Mesenchymal stem cell (in vitro differentiated cells and primary cell): ENCODE data around the gene SIN3B.

ENCODE experiments used
- DNase-seq: peaks from one replicate; pipeline ENCODE4 v3.0.0-alpha.2; 2013
- H2AFZ ChIP-seq: one replicate; pipeline ENCODE4 v1.6.1; 2013; ENCODE audit warnings: low read depth, mild to moderate bottlenecking, control low read depth, inconsistent platforms, low read length, moderate library complexity
- H2AK5ac ChIP-seq: 2 replicates; pipeline ENCODE4 v1.6.1; 2013; ENCODE audit warnings: low read length, moderate library complexity, mild to moderate bottlenecking, inconsistent platforms; ENCODE audit not compliant: severe bottlenecking
- H2BK120ac ChIP-seq: one replicate; pipeline ENCODE4 v1.6.1; 2013; ENCODE audit warnings: low read depth, mild to moderate bottlenecking, inconsistent platforms, low read length, moderate library complexity
- H2BK12ac ChIP-seq, 2 experiments: one replicate each; pipeline ENCODE4 v1.6.1; 2013; ENCODE audit warnings: inconsistent platforms in 2 of 2, low read length in 2 of 2, mild to moderate bottlenecking in 2 of 2, moderate library complexity in 2 of 2, control low read depth in 1 of 2
- H2BK15ac ChIP-seq: one replicate; pipeline ENCODE4 v1.6.1; 2013; ENCODE audit warnings: mild to moderate bottlenecking, low read depth, inconsistent platforms; ENCODE audit not compliant: poor library complexity, severe bottlenecking
- H2BK5ac ChIP-seq: 2 replicates; pipeline ENCODE4 v1.6.1; 2013; ENCODE audit warnings: low read depth, mild to moderate bottlenecking, low read length, control low read depth, inconsistent platforms; ENCODE audit not compliant: poor library complexity, severe bottlenecking
- H3K14ac ChIP-seq, 2 experiments: one replicate each; pipeline ENCODE4 v1.6.1; 2013; ENCODE audit warnings: inconsistent platforms in 2 of 2, low read length in 2 of 2, control low read depth in 1 of 2, mild to moderate bottlenecking in 1 of 2, moderate library complexity in 1 of 2
- H3K18ac ChIP-seq, 2 experiments: one replicate each; pipeline ENCODE4 v1.6.1; 2013; ENCODE audit warnings: inconsistent platforms in 2 of 2, low read length in 2 of 2, control low read depth in 1 of 2, low read depth in 1 of 2, mild to moderate bottlenecking in 1 of 2
- H3K23ac ChIP-seq, 2 experiments: one replicate each; pipeline ENCODE4 v1.6.1; 2013; ENCODE audit warnings: inconsistent platforms in 2 of 2, low read length in 2 of 2, mild to moderate bottlenecking in 2 of 2, moderate library complexity in 2 of 2, control low read depth in 1 of 2
- H3K27ac ChIP-seq: 2 replicates; pipeline ENCODE4 v1.5.1; 2013; ENCODE audit warnings: mild to moderate bottlenecking, moderate library complexity, low read length, control low read depth, inconsistent platforms; ENCODE audit not compliant: poor library complexity, severe bottlenecking
- H3K27me3 ChIP-seq, 2 experiments: 2 replicates each; pipeline versions ENCODE4 v1.6.1 to v1.7.0; 2013; ENCODE audit warnings: low read length in 2 of 2, mild to moderate bottlenecking in 2 of 2, moderate library complexity in 2 of 2, control low read depth in 1 of 2, inconsistent platforms in 1 of 2; ENCODE audit not compliant: control insufficient read depth in 1 of 2, insufficient read depth in 1 of 2
- H3K36me3 ChIP-seq, 2 experiments: 2 replicates each; pipeline versions ENCODE4 v1.6.1 to v1.7.0; 2013; ENCODE audit warnings: low read length in 2 of 2, control low read depth in 1 of 2, inconsistent platforms in 1 of 2, low read depth in 1 of 2, mild to moderate bottlenecking in 1 of 2; ENCODE audit not compliant: insufficient read depth in 2 of 2, control insufficient read depth in 1 of 2
- H3K4ac ChIP-seq, 2 experiments: one replicate each; pipeline ENCODE4 v1.6.1; 2013; ENCODE audit warnings: inconsistent platforms in 2 of 2, low read length in 2 of 2, mild to moderate bottlenecking in 2 of 2, moderate library complexity in 2 of 2, control low read depth in 1 of 2, low read depth in 1 of 2
- H3K4me1 ChIP-seq: 2 replicates; pipeline ENCODE4 v1.6.1; 2013; ENCODE audit warnings: low read depth, low read length, control low read depth; ENCODE audit not compliant: control insufficient read depth, insufficient read depth
- H3K4me2 ChIP-seq: 2 replicates; pipeline ENCODE4 v1.6.1; 2013; ENCODE audit warnings: low read length, mild to moderate bottlenecking, inconsistent platforms; ENCODE audit not compliant: poor library complexity, severe bottlenecking
- H3K4me3 ChIP-seq, 2 experiments: 2 replicates each; pipeline versions ENCODE4 v1.5.1 to v1.7.0; 2013; ENCODE audit warnings: low read length in 2 of 2, mild to moderate bottlenecking in 2 of 2, control low read depth in 1 of 2, low read depth in 1 of 2; ENCODE audit not compliant: insufficient read depth in 1 of 2
- H3K79me1 ChIP-seq: replicated peaks from 2 replicates; pipeline ENCODE4 v1.6.1; 2013; ENCODE audit warnings: mild to moderate bottlenecking, control low read depth, low read length, inconsistent platforms; ENCODE audit not compliant: poor library complexity, severe bottlenecking
- H3K9ac ChIP-seq: 2 replicates; pipeline ENCODE4 v1.7.0; 2013; ENCODE audit warnings: mild to moderate bottlenecking, low read length, moderate library complexity
- H3K9me3 ChIP-seq: 2 replicates; pipeline ENCODE4 v1.7.0; 2013; ENCODE audit warnings: mild to moderate bottlenecking, low read length; ENCODE audit not compliant: control insufficient read depth
- H4K8ac ChIP-seq: one replicate; pipeline ENCODE4 v1.6.1; 2013; ENCODE audit warnings: inconsistent platforms, mild to moderate bottlenecking, low read length, moderate library complexity
- H4K91ac ChIP-seq: one replicate; pipeline ENCODE4 v1.6.1; 2013; ENCODE audit warnings: mild to moderate bottlenecking, low read length, inconsistent platforms
- WGBS: methylation state at CpG from one replicate; pipeline ENCODE4 v1.1.7; 2013; ENCODE audit warnings: mixed read lengths; 5-methylcytosine and 5-hydroxymethylcytosine counted together

SIN3B gene

GRCh38 chr19:16917401-16917800, 88.2 kb downstream of the SIN3B start:
- Histone ChIP-seq H2BK120ac (no peak overlapping the region), H3K4me1 (peaks cover 2% of the 10 kb centered on the region), H4K91ac (no peak overlapping the region), H3K4ac (no peak overlapping the region), H3K27me3 (no peaks in the 10 kb centered on the region), H4K8ac (no peak overlapping the region), H2BK12ac (no peak overlapping the region), H3K79me1 (no peaks in the 10 kb centered on the region), H3K14ac (no peak overlapping the region), H3K23ac (no peak overlapping the region), H2BK15ac (no peak overlapping the region), H3K27ac (no peak overlapping the region), H3K4me2 (no peak overlapping the region), H2AFZ (no peak overlapping the region), H2AK5ac (no peak overlapping the region), H3K4me3 (no peak overlapping the region), H3K9ac (no peak overlapping the region), H3K18ac (no peak overlapping the region), H3K9me3 (peaks cover 29% of the 10 kb centered on the region), H2BK5ac (no peak overlapping the region), H3K36me3 (no peaks in the 10 kb centered on the region)
- 82% methylated on average over 5 of the region's 7 CpGs for WGBS
- no peak for DNase-seq

- no peak overlapping the region for H3K4ac ChIP-seq
- no peak overlapping the region for H3K23ac ChIP-seq
- H3K4me2 ChIP-seq = no peak overlapping the region
- no peak overlapping the region for H2AK5ac ChIP-seq
- H3K27me3 ChIP-seq = no peaks in the 10 kb centered on the region
- DNase-seq = no peak
- no peak overlapping the region for H4K91ac ChIP-seq
- H3K9me3 ChIP-seq = peaks cover 12% of the 10 kb centered on the region
- no peak overlapping the region for H2BK120ac ChIP-seq
- H2BK5ac ChIP-seq = no peak overlapping the region
- no peak overlapping the region for H3K4me3 ChIP-seq
- H3K9ac ChIP-seq = no peak overlapping the region
- H3K18ac ChIP-seq = no peak overlapping the region
- no peaks in the 10 kb centered on the region for H3K36me3 ChIP-seq
- H4K8ac ChIP-seq = no peak overlapping the region
- H3K27ac ChIP-seq = no peak overlapping the region
- H3K79me1 ChIP-seq = no peaks in the 10 kb centered on the region
- H2AFZ ChIP-seq = no peak overlapping the region
- no peak overlapping the region for H3K14ac ChIP-seq
- no peak overlapping the region for H2BK12ac ChIP-seq
- no peak overlapping the region for H2BK15ac ChIP-seq
- H3K4me1 ChIP-seq = peaks cover 2% of the 10 kb centered on the region
- WGBS = 86% methylated on average over 4 of the region's 4 CpGs
These were observed 90.3 kb downstream of the SIN3B start for GRCh38 chr19:16919496-16919895.

- Histone ChIP-seq H3K4me1 (peaks cover 2% of the 10 kb centered on the region), H3K18ac (no peak overlapping the region), H3K23ac (no peak overlapping the region), H3K14ac (peak overlapping the region in 1 of 2 experiments; percentile 66), H2BK120ac (no peak overlapping the region), H2BK5ac (no peak overlapping the region), H3K4ac (no peak overlapping the region), H3K36me3 (no peaks in the 10 kb centered on the region), H2BK12ac (no peak overlapping the region), H3K27ac (no peak overlapping the region), H3K27me3 (no peaks in the 10 kb centered on the region), H3K9me3 (peaks cover 11% of the 10 kb centered on the region), H4K91ac (no peak overlapping the region), H4K8ac (no peak overlapping the region), H2BK15ac (no peak overlapping the region), H3K9ac (peak overlapping the region; percentile 27), H3K4me2 (no peak overlapping the region), H3K79me1 (no peaks in the 10 kb centered on the region), H2AFZ (no peak overlapping the region), H3K4me3 (no peak overlapping the region), H2AK5ac (no peak overlapping the region)
- 68% methylated on average over 12 of the region's 12 CpGs for WGBS
- DNase-seq = peak; percentile 68
These were observed 91.8 kb downstream of the SIN3B start for GRCh38 chr19:16920816-16921529.

- Histone ChIP-seq H3K23ac (no peak overlapping the region), H2AFZ (no peak overlapping the region), H2BK120ac (no peak overlapping the region), H3K27ac (no peak overlapping the region), H3K14ac (no peak overlapping the region), H3K36me3 (no peaks in the 10 kb centered on the region), H3K4me2 (no peak overlapping the region), H3K9me3 (peaks cover 14% of the 10 kb centered on the region), H4K91ac (no peak overlapping the region), H3K27me3 (no peaks in the 10 kb centered on the region), H2BK5ac (no peak overlapping the region), H2BK15ac (no peak overlapping the region), H3K18ac (no peak overlapping the region), H3K4me3 (no peak overlapping the region), H3K79me1 (no peaks in the 10 kb centered on the region), H2BK12ac (no peak overlapping the region), H3K4ac (no peak overlapping the region), H3K4me1 (peaks cover 2% of the 10 kb centered on the region), H4K8ac (no peak overlapping the region), H3K9ac (no peak overlapping the region), H2AK5ac (no peak overlapping the region)
- DNase-seq = no peak
- 89% methylated on average over 21 of the region's 21 CpGs for WGBS
These were observed 92.8 kb downstream of the SIN3B start for GRCh38 chr19:16921766-16922591.
